OCI-LY7 (cell line): ENCODE data around the gene MRC2. TPM values are rescaled to one million over a fixed set of nuclear protein-coding genes. Genes with fewer than 3 reads are reported as not detected.

Source experiments
- BruUV-seq: library from RNA; stranded (reverse); fragments of 400-500 nt; replicated peaks from 2 replicates; lab custom pipeline; 2021; lab: Mats Ljungman, UMichigan
- CTCF ChIA-PET: fragments of 300-600 bp; sonication (Branson Sonifier 250); formaldehyde crosslinking; loops from one replicate; lab custom pipeline; 2022; ENCODE audit warnings: antibody characterized with exemption; ENCODE audit not compliant: unreplicated experiment; lab: Charles Lee
- POLR2A ChIA-PET: fragments of 300-600 bp; sonication (Branson Sonifier 250); formaldehyde crosslinking; loops from one replicate; lab custom pipeline; 2022; ENCODE audit warnings: antibody characterized with exemption; lab: Charles Lee
- DNase-seq: peaks from one replicate; pipeline ENCODE4 v3.0.0-alpha.2; 2015; ENCODE audit warnings: low spot score
- H2AFZ ChIP-seq: fragments of 200-600 bp; sonication (generic), shearing (Covaris generic); 2 replicates; pipeline ENCODE4 v1.6.1; 2014; ENCODE audit warnings: mild to moderate bottlenecking, antibody characterized with exemption, low read length, moderate library complexity
- H3K27ac ChIP-seq: fragments of 200-600 bp; sonication (generic); 2 replicates; pipeline ENCODE4 v1.5.1; 2014; ENCODE audit warnings: mixed run types, low read depth, mild to moderate bottlenecking, moderate library complexity, low read length, inconsistent platforms; ENCODE audit not compliant: poor library complexity, severe bottlenecking
- H3K36me3 ChIP-seq: fragments of 200-600 bp; sonication (generic); 2 replicates; pipeline ENCODE4 v1.6.1; 2014; ENCODE audit warnings: mild to moderate bottlenecking, antibody characterized with exemption, low read length, moderate library complexity, mixed read lengths; ENCODE audit not compliant: insufficient read depth
- H3K4me1 ChIP-seq: fragments of 200-600 bp; sonication (generic); 2 replicates; pipeline ENCODE4 v1.5.1; 2014; ENCODE audit warnings: mild to moderate bottlenecking, low read length; ENCODE audit not compliant: insufficient read depth, poor library complexity, severe bottlenecking
- H3K4me2 ChIP-seq: fragments of 200-600 bp; sonication (generic); 2 replicates; pipeline ENCODE4 v1.6.1; 2014; ENCODE audit warnings: mild to moderate bottlenecking, low read length
- H3K4me3 ChIP-seq: fragments of 200-600 bp; sonication (generic); 2 replicates; pipeline ENCODE4 v1.5.1; 2014; ENCODE audit warnings: mild to moderate bottlenecking, low read depth, low read length; ENCODE audit not compliant: poor library complexity, severe bottlenecking
- H3K79me2 ChIP-seq: fragments of 200-600 bp; sonication (generic); 2 replicates; pipeline ENCODE4 v1.6.1; 2016; ENCODE audit warnings: low read depth, mild to moderate bottlenecking, low read length, moderate library complexity, mixed read lengths; ENCODE audit not compliant: insufficient read depth
- H3K9me2 ChIP-seq: fragments of 200-600 bp; sonication (generic); 2 replicates; pipeline ENCODE4 v1.6.1; 2016; ENCODE audit warnings: mild to moderate bottlenecking, low read length, mixed read lengths; ENCODE audit not compliant: insufficient read depth
- H3K9me3 ChIP-seq: fragments of 200-600 bp; sonication (generic); 2 replicates; pipeline ENCODE4 v1.6.1; 2014; ENCODE audit warnings: mild to moderate bottlenecking, mixed run types, low read length, mixed read lengths
- H4K20me1 ChIP-seq: fragments of 200-600 bp; sonication (generic); 2 replicates; pipeline ENCODE4 v1.6.1; 2014; ENCODE audit warnings: mild to moderate bottlenecking, antibody characterized with exemption, low read length, moderate library complexity, mixed read lengths; ENCODE audit not compliant: insufficient read depth
- CTCF ChIP-seq: fragments of 200-600 bp; sonication (generic); conservative IDR thresholded peaks from 2 replicates; pipeline ENCODE4 v1.5.1; 2014; ENCODE audit warnings: mild to moderate bottlenecking, antibody characterized with exemption, low read length, moderate library complexity, mixed read lengths
- EZH2phosphoT487 ChIP-seq: fragments of 200-600 bp; sonication (generic); IDR thresholded peaks from 2 replicates; pipeline ENCODE4 v1.6.1; 2018; ENCODE audit warnings: low read depth, borderline replicate concordance, mild to moderate bottlenecking, mixed run types, antibody characterized with exemption, low read length, moderate library complexity, mixed read lengths
- intact Hi-C: fragments of 100-400 bp; cut with micrococcal nuclease; formaldehyde crosslinking; loops from one replicate; pipeline ENCODE4 v1.10.0; 2022; ENCODE audit not compliant: unreplicated experiment
- total RNA-seq, 2 experiments: library from RNA; depleted of rRNA in 1 of 2; stranded (reverse); fragments of >200 nt in 1 of 2; shearing (Covaris generic) in 1 of 2; gene quantifications; 2 replicates each; pipeline ENCODE4 v1.2.3, GENCODE V29; 2014 to 2022

Gene MRC2
- total RNA-seq, 2 experiments from 2014 or later: 0.19 to 0.27 TPM

GRCh38 chr17:62621223-62621622 is 6.2 kb upstream of the MRC2 start:
- Histone ChIP-seq H3K9me2 (no peaks in the 10 kb centered on the region), H3K4me3 (no peak overlapping the region), H3K4me2 (no peak overlapping the region), H2AFZ (no peak overlapping the region), H3K27ac (no peak overlapping the region), H4K20me1 (no peaks in the 10 kb centered on the region), H3K79me2 (no peaks in the 10 kb centered on the region), H3K9me3 (no peaks in the 10 kb centered on the region), H3K4me1 (no peaks in the 10 kb centered on the region), H3K36me3 (no peaks in the 10 kb centered on the region)
- intact Hi-C loops: no loop called here
- ChIA-PET POLR2A (interaction anchor here (0.6 kb wide), 1 partner anchor 14 kb away, joined by 3 read pairs; no protein-coding TSS in a partner anchor), CTCF (no interaction called here)
- DNase-seq: no peak
- BruUV-seq: no TSS peak
- no peak for TF ChIP-seq CTCF
- TF ChIP-seq EZH2phosphoT487: no peak

GRCh38 chr17:62625184-62625869 is 2.1 kb upstream of the MRC2 start:
- Histone ChIP-seq H3K9me2 (no peaks in the 10 kb centered on the region), H3K4me2 (no peak overlapping the region), H3K4me1 (no peaks in the 10 kb centered on the region), H3K36me3 (no peaks in the 10 kb centered on the region), H3K4me3 (no peak overlapping the region), H3K9me3 (no peaks in the 10 kb centered on the region), H3K79me2 (no peaks in the 10 kb centered on the region), H4K20me1 (no peaks in the 10 kb centered on the region), H2AFZ (no peak overlapping the region), H3K27ac (no peak overlapping the region)
- TF ChIP-seq CTCF (no peak), EZH2phosphoT487 (no peak)
- DNase-seq: no peak
- POLR2A ChIA-PET: no interaction called here
- CTCF ChIA-PET: no interaction called here
- BruUV-seq: no TSS peak
- intact Hi-C loops: no loop called here

- intact Hi-C loops: no loop called here
- Histone ChIP-seq H4K20me1 (no peaks in the 10 kb centered on the region), H3K4me1 (no peaks in the 10 kb centered on the region), H3K36me3 (no peaks in the 10 kb centered on the region), H3K79me2 (no peaks in the 10 kb centered on the region), H3K4me2 (no peak overlapping the region), H3K9me2 (no peaks in the 10 kb centered on the region), H3K9me3 (no peaks in the 10 kb centered on the region), H2AFZ (no peak overlapping the region), H3K27ac (no peak overlapping the region), H3K4me3 (no peak overlapping the region)
- TF ChIP-seq EZH2phosphoT487 (no peak), CTCF (no peak)
- BruUV-seq: no TSS peak
- POLR2A ChIA-PET: no interaction called here
- no peak for DNase-seq
- CTCF ChIA-PET: no interaction called here
These were observed 1.6 kb upstream of the MRC2 start for GRCh38 chr17:62625870-62626200.
